ENCODE measurements around the gene PXMP4. TPM values are rescaled to one million over a fixed set of nuclear protein-coding genes. Genes with fewer than 3 reads are reported as not detected.

PXMP4 gene
- total and polyA plus RNA-seq, 2 of the 4 experiments (the other 2 are of a cell fraction): 3.6 to 7.1 TPM

DNA sequence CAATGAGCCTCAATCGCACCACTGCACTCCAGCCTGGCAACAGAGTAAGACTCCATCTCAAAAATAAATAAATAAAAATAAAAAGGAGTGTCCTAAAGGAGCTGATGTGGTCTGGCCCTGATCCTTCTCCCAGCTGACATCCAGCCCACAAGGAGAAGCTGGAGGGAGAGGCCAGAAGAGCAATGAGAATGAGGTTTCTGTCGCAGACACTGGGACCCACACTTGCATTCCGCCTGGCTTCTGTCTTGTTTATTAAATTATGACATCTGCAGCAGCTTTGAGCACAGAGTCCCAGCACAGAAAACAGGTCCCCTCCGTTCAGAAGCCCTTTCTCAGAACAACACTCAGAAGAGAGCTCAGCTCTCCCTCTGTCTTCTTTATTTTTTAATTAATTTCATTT lies 23.7 kb downstream of the PXMP4 start:
- intact Hi-C loops (cut with micrococcal nuclease): no loop called here
- no peak overlapping the region for H3K27ac ChIP-seq (ENCODE audit: insufficient read depth, low read length)
- no peak overlapping the region for H2AK9ac ChIP-seq (replicated peaks; ENCODE audit: low read depth, low read length, poor library complexity)
- no peak for ATAC-seq (ENCODE audit: low read depth)
- 60% methylated on average over 1 of the region's 4 CpGs; no CpG with 5 or more reads in 1 of the 2 experiments for WGBS, 2 experiments (ENCODE audit: extremely low coverage in 2 of 2, insufficient read length in 1 of 2)
- no peaks in the 10 kb centered on the region for H4K20me1 ChIP-seq (ENCODE audit: insufficient read depth, low read length)
- no peak overlapping the region for H4K91ac ChIP-seq (ENCODE audit: insufficient read depth, low read depth, low read length)
- no peak overlapping the region for H2BK120ac ChIP-seq (ENCODE audit: low read depth, low read length)
- no peak overlapping the region for H2BK15ac ChIP-seq (ENCODE audit: low read depth, low read length)
- TF ChIP-seq FOS (IDR thresholded peaks at IDR 0.05; ENCODE audit: low read depth, low read length): no peak
- TF ChIP-seq, protein P1, sequence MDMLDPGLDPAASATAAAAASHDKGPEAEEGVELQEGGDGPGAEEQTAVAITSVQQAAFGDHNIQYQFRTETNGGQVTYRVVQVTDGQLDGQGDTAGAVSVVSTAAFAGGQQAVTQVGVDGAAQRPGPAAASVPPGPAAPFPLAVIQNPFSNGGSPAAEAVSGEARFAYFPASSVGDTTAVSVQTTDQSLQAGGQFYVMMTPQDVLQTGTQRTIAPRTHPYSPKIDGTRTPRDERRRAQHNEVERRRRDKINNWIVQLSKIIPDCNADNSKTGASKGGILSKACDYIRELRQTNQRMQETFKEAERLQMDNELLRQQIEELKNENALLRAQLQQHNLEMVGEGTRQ (IDR thresholded peaks at IDR 0.05; ENCODE audit: low read depth, low read length): no peak
- TF ChIP-seq CTCF (conservative IDR thresholded peaks at IDR 0.05; ENCODE audit: low read depth, low read length): no peak
- no peak for TF ChIP-seq BHLHE40 (IDR thresholded peaks at IDR 0.05; ENCODE audit: low read depth, low read length)
- TF ChIP-seq RFX5 (IDR thresholded peaks at IDR 0.05; ENCODE audit: low read depth, low read length): no peak
- H2AFZ ChIP-seq (replicated peaks; ENCODE audit: low read length, poor library complexity): no peak overlapping the region
- no peak overlapping the region for H3K4ac ChIP-seq (ENCODE audit: low read depth, low read length)
- DNase-seq: no peak
- no peak overlapping the region for H3K23ac ChIP-seq (ENCODE audit: low read depth, low read length)
- no peaks in the 10 kb centered on the region for H3K9me1 ChIP-seq (ENCODE audit: insufficient read depth, low read length)
- in situ Hi-C loops (cut with MboI; ENCODE audit: low sequenced_read_pairs): no loop called here
- no peak overlapping the region for H3K56ac ChIP-seq (ENCODE audit: extremely low read depth, insufficient read depth, low read length)
- H3K27me3 ChIP-seq (ENCODE audit: control insufficient read depth, insufficient read depth, low read length): no peaks in the 10 kb centered on the region
- no peaks in the 10 kb centered on the region for H3K79me1 ChIP-seq (ENCODE audit: low read depth in 1 of 2, low read length in 2 of 2)
- no peak overlapping the region for H2BK20ac ChIP-seq (ENCODE audit: low read depth, low read length)
- dilution Hi-C loops (cut with HindIII; ENCODE audit: low sequenced_read_pairs, unreplicated experiment): no loop called here
- no peak overlapping the region for H3K14ac ChIP-seq (replicated peaks; ENCODE audit: low read depth, low read length)
- CTCF ChIA-PET: no interaction called here
- no peak overlapping the region for H4K5ac ChIP-seq (ENCODE audit: low read depth, low read length)
- H3K4me2 ChIP-seq (ENCODE audit: low read depth, low read length): no peak overlapping the region
- BruUV-seq (replicated peaks): no TSS peak
- POLR2A ChIA-PET (ENCODE audit: unreplicated experiment): no interaction called here
- H3K18ac ChIP-seq (ENCODE audit: low read depth, low read length): no peak overlapping the region
- H3K4me1 ChIP-seq (ENCODE audit: control insufficient read depth, insufficient read depth, low read length): no peaks in the 10 kb centered on the region
- H3K9me3 ChIP-seq (ENCODE audit: control insufficient read depth, insufficient read depth, low read length): no peaks in the 10 kb centered on the region
- no peak overlapping the region for H4K8ac ChIP-seq (ENCODE audit: low read depth in 2 of 2, low read length in 2 of 2)
- no peak overlapping the region for H3K4me3 ChIP-seq (ENCODE audit: insufficient read depth, low read depth, low read length)
- no peak overlapping the region for H2BK5ac ChIP-seq (ENCODE audit: low read depth, low read length, poor library complexity, severe bottlenecking)
- no peak overlapping the region for H2AK5ac ChIP-seq (ENCODE audit: low read depth, low read length)
- H3K9ac ChIP-seq (ENCODE audit: low read depth, low read length): no peak overlapping the region
- no peaks in the 10 kb centered on the region for H3K36me3 ChIP-seq (ENCODE audit: control insufficient read depth, insufficient read depth, low read length)
